SIG-M5 treated with dmso at 0.1 percent for 504 hours (cell line): ENCODE measurements around the gene GNAT2.

ENCODE experiments used
- DNase-seq: peaks from one replicate; lab custom pipeline; 2025; ENCODE audit not compliant: unreplicated experiment; lab: John Stamatoyannopoulos, UW

The GNAT2 gene

GRCh38 chr1:109566982-109567381 is 52.4 kb downstream of the GNAT2 start:
- no peak for DNase-seq

- no peak for DNase-seq
Measured at GRCh38 chr1:109565241-109565640, 54.2 kb downstream of the GNAT2 start.

- DNase-seq = no peak
Measured at GRCh38 chr1:109564194-109564878, 55.1 kb downstream of the GNAT2 start.

- no peak for DNase-seq
Measured at GRCh38 chr1:109559995-109560394, 59.4 kb downstream of the GNAT2 start.

- DNase-seq = no peak
Measured at GRCh38 chr1:109557520-109557919, 61.9 kb downstream of the GNAT2 start.

GRCh38 chr1:109556563-109556962 is 62.9 kb downstream of the GNAT2 start:
- no peak for DNase-seq
